GM06990 (cell line): ENCODE results near the gene IL7R.

Experiments
- DNase-seq: peaks from one replicate; pipeline ENCODE4 v3.0.0-alpha.2; 2011; ENCODE audit not compliant: insufficient read length; ENCODE audit errors: extremely low read depth
- H3K27me3 ChIP-seq: replicated peaks from 2 replicates; pipeline ENCODE4 v1.6.0; 2011; ENCODE audit warnings: low read length; ENCODE audit not compliant: control insufficient read depth, insufficient read depth
- H3K36me3 ChIP-seq: 2 replicates; pipeline ENCODE4 v1.5.1; 2011; ENCODE audit warnings: low read length; ENCODE audit not compliant: control insufficient read depth, insufficient read depth
- H3K4me3 ChIP-seq: replicated peaks from 2 replicates; pipeline ENCODE4 v1.5.1; 2011; ENCODE audit warnings: low read depth, mild to moderate bottlenecking, control low read depth, low read length
- TF ChIP-seq, protein P1 (sequence below): IDR thresholded peaks from 2 replicates; pipeline ENCODE4 v1.5.1; 2011; ENCODE audit warnings: low read length, control low read depth, mild to moderate bottlenecking, inconsistent platforms; ENCODE audit not compliant: insufficient read depth, poor library complexity, severe bottlenecking

IL7R gene

GRCh38 chr5:35922468-35922867 lies 65.8 kb downstream of the IL7R start:
- DNase-seq, result no peak
- TF ChIP-seq, protein P1, sequence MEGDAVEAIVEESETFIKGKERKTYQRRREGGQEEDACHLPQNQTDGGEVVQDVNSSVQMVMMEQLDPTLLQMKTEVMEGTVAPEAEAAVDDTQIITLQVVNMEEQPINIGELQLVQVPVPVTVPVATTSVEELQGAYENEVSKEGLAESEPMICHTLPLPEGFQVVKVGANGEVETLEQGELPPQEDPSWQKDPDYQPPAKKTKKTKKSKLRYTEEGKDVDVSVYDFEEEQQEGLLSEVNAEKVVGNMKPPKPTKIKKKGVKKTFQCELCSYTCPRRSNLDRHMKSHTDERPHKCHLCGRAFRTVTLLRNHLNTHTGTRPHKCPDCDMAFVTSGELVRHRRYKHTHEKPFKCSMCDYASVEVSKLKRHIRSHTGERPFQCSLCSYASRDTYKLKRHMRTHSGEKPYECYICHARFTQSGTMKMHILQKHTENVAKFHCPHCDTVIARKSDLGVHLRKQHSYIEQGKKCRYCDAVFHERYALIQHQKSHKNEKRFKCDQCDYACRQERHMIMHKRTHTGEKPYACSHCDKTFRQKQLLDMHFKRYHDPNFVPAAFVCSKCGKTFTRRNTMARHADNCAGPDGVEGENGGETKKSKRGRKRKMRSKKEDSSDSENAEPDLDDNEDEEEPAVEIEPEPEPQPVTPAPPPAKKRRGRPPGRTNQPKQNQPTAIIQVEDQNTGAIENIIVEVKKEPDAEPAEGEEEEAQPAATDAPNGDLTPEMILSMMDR, result no peak
- Histone ChIP-seq H3K27me3 (no peaks in the 10 kb centered on the region), H3K4me3 (no peak overlapping the region), H3K36me3 (no peaks in the 10 kb centered on the region)

DNA sequence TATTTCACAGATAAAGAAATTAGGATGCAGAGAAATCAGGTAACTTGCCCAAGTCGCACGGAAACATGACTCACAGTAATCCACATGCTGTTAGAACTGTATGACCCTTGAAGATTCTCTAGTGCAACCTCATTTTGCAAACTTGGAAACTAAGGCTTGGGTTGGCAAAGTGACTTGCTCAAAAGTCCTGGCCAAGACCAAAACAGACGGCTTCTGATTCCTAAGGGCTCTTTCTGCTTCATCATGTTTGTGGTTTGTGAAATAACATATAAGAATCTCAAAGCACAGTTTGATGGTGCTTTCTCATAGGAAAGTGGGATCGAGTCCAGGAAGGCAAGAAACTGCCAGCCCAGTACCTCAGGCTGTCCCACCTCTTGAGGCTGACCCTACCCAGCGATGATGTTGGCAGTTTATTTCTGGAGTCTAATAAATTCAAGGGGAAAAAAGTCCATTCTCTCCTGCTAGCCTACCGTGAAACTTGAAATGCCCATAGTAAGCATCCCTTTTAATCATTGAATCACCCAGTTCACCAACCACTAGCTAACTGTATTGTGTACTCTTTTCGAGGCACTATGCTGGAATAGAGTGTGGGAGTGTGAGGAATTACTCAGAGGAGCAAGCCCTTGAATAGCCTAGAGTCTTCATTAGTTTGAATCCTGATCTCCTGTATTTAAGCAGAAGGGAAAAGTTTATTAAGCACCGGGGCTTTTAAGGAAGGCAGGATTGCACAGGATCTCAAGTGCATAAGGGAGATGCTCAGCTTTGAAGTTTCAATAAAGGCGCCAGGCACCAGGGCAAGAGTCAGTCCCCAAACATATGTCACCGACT lies 67.6 kb downstream of the IL7R start:
- Histone ChIP-seq H3K36me3 (no peaks in the 10 kb centered on the region), H3K27me3 (no peaks in the 10 kb centered on the region), H3K4me3 (no peak overlapping the region)
- TF ChIP-seq, protein P1, result no peak
- DNase-seq, result no peak

- TF ChIP-seq, protein P1, result peak; percentile 95
- Histone ChIP-seq H3K27me3 (no peaks in the 10 kb centered on the region), H3K36me3 (no peaks in the 10 kb centered on the region), H3K4me3 (0 out of 2 replicates have a peak overlapping the region, but pooled peaks have one; percentile 11)
- peak; percentile 84 for DNase-seq
Observed at GRCh38 chr5:35924950-35925722, 68.4 kb downstream of the IL7R start.

DNA sequence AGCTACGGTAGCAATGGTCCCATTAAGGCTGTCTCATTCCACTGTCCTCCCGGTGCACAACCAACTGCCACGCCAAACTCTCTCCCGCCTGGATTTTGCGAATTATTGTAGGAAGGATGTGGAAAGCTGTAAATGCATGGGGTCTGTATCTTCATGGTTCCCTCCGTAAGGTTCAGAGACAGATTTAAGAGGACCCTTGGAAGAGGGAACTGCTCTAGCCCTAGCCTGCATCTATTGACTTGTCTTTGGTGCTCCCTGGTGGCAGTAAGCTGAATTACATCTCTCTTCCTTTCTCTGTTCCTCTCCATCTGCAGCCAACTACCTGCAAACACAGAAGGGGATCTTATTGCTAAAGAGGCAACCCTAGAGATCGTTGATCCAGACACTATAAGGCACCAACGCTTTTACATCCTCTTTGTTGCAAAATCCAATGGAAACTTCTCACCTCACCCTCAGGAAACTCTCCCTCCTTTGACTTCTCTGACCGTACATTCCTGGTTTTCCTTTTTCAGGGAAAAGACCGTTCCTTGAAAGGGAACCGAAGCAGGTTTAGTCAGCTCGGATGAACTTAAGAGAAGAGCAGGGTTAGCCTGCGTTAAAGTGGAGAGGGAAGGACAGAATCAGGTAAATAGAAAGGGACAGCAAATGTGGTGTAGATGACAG lies 69.8 kb downstream of the IL7R start:
- H3K4me3 ChIP-seq, result no peak overlapping the region
- TF ChIP-seq, protein P1, result peak; percentile 76
- no peak for DNase-seq
- no peaks in the 10 kb centered on the region for H3K36me3 ChIP-seq
- no peaks in the 10 kb centered on the region for H3K27me3 ChIP-seq
